Measurements from ENCODE around the gene RAB7B.

DNA sequence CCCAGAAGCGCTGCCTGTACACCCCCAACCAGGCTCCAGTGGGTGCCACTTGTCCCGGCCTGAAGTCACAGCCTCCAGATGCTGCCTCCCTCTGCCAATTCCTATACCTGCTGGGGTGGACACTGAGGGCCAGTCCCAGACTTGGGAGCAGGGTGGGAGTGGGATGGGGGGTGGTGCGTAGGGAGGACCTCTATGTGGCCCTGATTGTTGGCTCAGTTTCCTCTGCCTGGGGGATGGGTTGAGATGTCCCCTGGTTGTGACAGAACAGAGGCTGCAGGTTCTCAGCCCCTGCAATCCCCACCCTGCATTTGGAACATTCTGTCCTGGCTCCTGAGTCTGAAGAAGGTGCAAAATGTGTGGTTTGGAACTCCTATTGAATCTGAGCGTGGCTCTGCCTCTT, 27.2 kb downstream of the RAB7B start:
- TF ChIP-seq CHD1 (IDR thresholded peaks at IDR 0.05; ENCODE audit: low read depth, low read length) (no peak), RAD21 (IDR thresholded peaks at IDR 0.05; ENCODE audit: low read length) (no peak), RFX5 (IDR thresholded peaks at IDR 0.05; ENCODE audit: low read depth, low read length) (no peak), POLR2A (IDR thresholded peaks at IDR 0.05; ENCODE audit: low read depth, low read length) (no peak), CEBPB (IDR thresholded peaks at IDR 0.05; ENCODE audit: low read depth, low read length) (no peak), NFE2L2 (IDR thresholded peaks at IDR 0.05; ENCODE audit: low read depth, low read length) (no peak), MAFK (IDR thresholded peaks at IDR 0.05; ENCODE audit: low read depth, low read length) (no peak), FOS (IDR thresholded peaks at IDR 0.05; ENCODE audit: low read depth, low read length) (no peak)
- TF ChIP-seq, protein P1, sequence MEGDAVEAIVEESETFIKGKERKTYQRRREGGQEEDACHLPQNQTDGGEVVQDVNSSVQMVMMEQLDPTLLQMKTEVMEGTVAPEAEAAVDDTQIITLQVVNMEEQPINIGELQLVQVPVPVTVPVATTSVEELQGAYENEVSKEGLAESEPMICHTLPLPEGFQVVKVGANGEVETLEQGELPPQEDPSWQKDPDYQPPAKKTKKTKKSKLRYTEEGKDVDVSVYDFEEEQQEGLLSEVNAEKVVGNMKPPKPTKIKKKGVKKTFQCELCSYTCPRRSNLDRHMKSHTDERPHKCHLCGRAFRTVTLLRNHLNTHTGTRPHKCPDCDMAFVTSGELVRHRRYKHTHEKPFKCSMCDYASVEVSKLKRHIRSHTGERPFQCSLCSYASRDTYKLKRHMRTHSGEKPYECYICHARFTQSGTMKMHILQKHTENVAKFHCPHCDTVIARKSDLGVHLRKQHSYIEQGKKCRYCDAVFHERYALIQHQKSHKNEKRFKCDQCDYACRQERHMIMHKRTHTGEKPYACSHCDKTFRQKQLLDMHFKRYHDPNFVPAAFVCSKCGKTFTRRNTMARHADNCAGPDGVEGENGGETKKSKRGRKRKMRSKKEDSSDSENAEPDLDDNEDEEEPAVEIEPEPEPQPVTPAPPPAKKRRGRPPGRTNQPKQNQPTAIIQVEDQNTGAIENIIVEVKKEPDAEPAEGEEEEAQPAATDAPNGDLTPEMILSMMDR (conservative IDR thresholded peaks at IDR 0.05; ENCODE audit: low read depth, low read length) = no peak
- TF ChIP-seq, protein P2, sequence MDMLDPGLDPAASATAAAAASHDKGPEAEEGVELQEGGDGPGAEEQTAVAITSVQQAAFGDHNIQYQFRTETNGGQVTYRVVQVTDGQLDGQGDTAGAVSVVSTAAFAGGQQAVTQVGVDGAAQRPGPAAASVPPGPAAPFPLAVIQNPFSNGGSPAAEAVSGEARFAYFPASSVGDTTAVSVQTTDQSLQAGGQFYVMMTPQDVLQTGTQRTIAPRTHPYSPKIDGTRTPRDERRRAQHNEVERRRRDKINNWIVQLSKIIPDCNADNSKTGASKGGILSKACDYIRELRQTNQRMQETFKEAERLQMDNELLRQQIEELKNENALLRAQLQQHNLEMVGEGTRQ (IDR thresholded peaks at IDR 0.05; ENCODE audit: low read depth, low read length) = no peak

Measured in IMR-90 (cell line).